Activated CD4-positive, CD25-positive, alpha-beta regulatory T cell treated with anti-CD3 and anti-CD28 coated beads, Interleukin-2, amount 50 U/mL, for 72 hours (primary cell): ENCODE results near the gene OLA1.

Experiments used
- DNase-seq: peaks from one replicate; pipeline ENCODE4 v3.0.0; 2021

The OLA1 gene

GRCh38 chr2:174026122-174026845 lies 222.0 kb downstream of the OLA1 start:
- DNase-seq: no peak

- DNase-seq: no peak
Measured at GRCh38 chr2:174025271-174026121, 222.8 kb downstream of the OLA1 start.

GRCh38 chr2:174024524-174025270 lies 223.6 kb downstream of the OLA1 start:
- no peak for DNase-seq

GRCh38 chr2:174023591-174024523 lies 224.5 kb downstream of the OLA1 start:
- peak; percentile 45 for DNase-seq
